Islet precursor cell (in vitro differentiated cells): Measurements from ENCODE around the gene PHKA2.
"Not testable (repeated sequence)": the region's sequence is repeated elsewhere in the genome, so short reads cannot be mapped to it uniquely, and the experiment has no call there.

Source experiments
- DNase-seq: peaks from one replicate; pipeline ENCODE4 v3.0.0-alpha.2; 2018

Gene PHKA2, protein sequence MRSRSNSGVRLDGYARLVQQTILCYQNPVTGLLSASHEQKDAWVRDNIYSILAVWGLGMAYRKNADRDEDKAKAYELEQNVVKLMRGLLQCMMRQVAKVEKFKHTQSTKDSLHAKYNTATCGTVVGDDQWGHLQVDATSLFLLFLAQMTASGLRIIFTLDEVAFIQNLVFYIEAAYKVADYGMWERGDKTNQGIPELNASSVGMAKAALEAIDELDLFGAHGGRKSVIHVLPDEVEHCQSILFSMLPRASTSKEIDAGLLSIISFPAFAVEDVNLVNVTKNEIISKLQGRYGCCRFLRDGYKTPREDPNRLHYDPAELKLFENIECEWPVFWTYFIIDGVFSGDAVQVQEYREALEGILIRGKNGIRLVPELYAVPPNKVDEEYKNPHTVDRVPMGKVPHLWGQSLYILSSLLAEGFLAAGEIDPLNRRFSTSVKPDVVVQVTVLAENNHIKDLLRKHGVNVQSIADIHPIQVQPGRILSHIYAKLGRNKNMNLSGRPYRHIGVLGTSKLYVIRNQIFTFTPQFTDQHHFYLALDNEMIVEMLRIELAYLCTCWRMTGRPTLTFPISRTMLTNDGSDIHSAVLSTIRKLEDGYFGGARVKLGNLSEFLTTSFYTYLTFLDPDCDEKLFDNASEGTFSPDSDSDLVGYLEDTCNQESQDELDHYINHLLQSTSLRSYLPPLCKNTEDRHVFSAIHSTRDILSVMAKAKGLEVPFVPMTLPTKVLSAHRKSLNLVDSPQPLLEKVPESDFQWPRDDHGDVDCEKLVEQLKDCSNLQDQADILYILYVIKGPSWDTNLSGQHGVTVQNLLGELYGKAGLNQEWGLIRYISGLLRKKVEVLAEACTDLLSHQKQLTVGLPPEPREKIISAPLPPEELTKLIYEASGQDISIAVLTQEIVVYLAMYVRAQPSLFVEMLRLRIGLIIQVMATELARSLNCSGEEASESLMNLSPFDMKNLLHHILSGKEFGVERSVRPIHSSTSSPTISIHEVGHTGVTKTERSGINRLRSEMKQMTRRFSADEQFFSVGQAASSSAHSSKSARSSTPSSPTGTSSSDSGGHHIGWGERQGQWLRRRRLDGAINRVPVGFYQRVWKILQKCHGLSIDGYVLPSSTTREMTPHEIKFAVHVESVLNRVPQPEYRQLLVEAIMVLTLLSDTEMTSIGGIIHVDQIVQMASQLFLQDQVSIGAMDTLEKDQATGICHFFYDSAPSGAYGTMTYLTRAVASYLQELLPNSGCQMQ

DNA sequence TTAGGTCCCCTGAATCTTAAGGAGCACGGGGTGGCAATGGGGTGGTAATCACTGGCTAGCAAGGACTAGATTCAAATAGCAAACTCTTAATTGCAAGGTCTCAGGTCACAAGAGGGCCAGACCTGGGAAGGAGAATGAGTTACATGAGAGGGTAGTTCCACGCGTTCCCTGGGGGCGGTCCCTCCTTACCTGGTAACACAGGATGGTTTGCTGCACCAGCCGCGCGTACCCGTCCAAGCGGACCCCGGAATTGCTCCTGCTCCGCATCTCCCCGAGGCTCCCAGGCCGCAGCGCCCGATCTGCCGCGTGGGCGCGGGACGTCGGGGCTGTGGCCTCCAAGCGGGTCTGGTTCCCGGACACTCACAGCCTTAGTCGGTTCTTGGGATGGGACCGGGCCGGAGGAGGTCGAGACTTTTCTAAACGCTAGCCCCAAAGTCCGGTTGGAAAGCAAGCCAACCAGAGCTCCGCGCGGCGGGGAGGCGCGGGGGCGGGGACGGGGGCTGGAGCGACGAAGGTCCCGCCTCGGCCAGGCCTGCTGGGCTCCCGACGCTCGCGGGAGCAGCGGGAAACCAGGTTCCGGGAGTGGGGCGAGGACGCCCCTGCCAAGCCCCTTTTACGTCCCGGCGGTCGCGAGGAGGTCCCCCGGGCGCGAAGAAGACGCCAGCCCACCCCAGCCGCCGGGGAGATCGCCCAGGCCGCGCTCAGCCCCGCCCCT lies at the start of gene PHKA2:
Gene PHKA2 (minus strand): TSS at position 449 of the 715 bp plus-strand sequence. CDS start 182 bp downstream, at position 267.
- DNase-seq: peak; percentile 79

DNA sequence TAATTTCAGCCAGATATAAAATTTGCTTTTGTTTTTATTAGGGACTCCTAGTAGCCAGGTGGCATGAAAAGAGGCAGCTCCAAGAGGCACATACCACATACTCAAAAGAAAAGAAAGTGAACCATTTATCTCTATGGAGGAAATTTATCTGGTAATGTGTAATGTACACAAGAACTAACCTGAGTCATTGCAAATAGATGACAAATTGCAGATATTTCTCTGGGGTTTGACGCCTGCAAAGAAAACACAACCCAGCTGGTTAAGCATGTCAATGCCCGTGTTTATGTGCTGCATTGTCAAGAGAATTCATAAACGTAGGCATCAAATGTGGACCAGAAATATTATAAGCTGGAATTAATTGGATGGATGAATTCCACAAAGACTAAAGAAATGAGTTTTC lies 46.9 kb upstream of the PHKA2 start:
- no peak for DNase-seq

DNA sequence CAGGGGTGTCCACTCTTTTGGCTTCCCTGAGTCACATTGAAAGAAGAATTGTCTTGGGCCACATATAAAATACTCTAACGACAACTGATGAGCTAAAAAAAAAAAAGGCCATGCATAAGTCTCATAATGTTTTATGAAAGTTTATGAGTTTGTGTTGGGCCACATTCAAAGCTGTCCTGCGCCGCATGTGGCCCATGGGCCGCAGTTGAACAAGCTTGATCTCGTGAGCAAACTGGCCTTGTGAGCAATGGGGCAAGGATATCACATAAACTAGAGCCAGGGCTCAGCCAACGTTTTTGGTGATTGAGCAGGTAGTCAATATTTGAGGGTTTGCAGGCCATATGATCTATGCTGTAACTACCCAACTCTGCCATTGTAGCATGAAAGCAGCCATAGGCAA lies 44.6 kb upstream of the PHKA2 start:
- no peak for DNase-seq

- DNase-seq: no peak
Observed at GRCh38 chrX:19024366-19024765, 40.5 kb upstream of the PHKA2 start.

DNA sequence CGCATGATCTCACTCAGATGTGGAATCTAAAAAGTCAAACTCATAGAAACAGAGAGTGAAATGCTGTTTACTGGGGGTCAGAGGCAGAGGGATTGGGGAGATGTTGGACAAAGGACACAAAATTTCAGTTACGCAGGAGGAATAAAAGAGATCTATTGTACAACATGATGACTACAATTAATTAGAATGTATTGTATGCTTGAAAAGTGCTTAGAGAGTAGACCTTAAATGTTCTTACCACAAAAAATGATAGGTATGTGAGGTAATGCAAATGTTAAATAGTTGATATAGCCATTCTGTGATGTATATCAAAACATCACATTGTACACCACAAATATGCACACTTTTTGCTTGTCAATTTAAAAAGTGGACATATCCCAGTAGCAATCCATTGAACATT lies 36.1 kb upstream of the PHKA2 start:
- no peak for DNase-seq

DNA sequence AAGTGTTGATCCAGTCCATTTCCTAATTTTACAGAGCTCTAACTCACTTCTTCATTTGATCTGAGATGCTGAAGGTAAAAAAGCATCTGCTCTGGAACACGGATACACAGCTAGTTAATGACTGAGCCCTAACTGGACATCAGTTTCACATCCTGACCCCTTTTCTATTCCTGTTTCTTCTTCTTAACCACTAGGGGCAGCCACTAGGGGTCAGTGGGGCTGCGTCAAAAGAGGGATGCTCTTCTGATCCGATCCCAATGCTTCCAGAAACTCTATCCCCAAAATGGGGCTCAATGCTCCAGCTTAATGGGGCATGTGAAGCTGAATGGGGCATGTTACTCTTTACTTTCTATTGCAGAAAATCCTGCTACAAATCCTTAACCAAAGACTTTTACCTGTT lies 33.4 kb upstream of the PHKA2 start:
- no peak for DNase-seq

DNA sequence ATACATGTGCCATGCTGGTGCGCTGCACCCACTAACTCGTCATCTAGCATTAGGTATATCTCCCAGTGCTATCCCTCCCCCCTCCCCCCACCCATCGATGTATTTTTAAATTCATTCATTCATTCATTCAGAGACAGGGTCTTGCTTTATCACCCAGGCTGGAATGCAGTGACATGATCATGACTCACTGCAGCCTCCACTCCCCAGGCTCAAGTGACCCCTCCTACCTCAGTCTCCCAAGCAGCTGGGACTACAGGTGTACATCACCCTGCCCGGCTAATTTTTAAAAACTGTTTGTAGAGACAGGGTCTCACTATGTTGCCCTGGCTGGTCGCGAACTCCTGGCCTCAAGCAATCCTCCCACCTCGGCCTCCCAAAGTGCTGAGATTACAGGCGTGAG lies 32.7 kb upstream of the PHKA2 start:
- DNase-seq: not testable (repeated sequence)

DNA sequence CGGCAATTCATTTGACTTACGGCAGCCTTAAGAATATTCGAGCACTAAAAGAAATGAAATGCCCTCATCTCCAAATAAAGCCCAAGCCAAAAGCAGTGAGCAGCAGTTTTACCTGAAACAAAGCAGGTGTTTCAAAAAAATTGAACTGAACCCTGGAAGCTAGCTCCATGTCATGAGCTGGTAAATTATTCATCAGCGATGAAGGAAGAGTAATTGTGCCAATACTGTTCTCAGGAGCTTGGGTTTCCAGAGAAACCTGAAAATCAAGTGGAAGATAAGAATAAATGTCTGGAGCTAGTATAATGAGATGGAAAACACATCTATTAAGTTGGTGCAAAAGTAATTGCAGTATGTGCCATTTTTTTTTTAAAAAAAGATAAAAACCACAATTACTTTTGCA lies 24.0 kb upstream of the PHKA2 start:
- DNase-seq: no peak

DNA sequence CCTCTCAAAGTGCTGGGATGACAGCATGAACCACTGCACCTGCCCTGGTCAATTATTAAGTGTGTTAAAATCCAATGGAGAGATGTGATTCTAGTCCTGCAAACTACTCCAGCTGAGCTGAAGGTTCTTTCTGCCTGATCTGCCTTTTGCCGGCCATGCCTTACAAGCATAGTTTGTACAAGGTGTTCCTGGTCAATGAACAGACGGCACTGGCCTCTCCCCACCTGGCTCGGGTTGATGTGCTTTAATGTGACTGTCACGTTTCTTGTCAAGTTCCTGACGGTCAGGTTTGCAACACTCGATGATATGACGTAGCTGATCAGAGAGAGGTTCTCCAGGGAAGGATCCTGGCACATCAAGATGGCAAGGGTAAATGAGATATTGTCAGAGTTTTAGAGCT lies 23.1 kb upstream of the PHKA2 start:
- DNase-seq: no peak

DNA sequence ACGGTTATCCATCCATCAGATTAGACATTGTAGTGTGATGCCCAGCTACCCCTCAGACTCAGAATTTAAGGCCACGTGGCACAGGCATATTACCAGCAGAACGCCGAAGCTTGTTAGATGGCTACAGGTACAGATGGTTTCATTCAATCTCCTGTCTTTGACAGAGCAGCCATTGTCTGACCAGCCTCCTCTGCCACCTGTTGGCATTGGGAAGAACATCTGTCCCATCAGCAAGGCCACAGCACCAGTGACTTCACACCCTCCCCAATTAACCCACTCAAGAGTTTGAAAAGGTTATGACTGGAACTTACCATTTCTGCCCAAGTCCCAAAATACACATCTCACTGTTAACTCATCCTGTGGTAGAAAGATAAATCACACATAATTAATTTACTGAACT lies 22.0 kb upstream of the PHKA2 start:
- DNase-seq: no peak

DNA sequence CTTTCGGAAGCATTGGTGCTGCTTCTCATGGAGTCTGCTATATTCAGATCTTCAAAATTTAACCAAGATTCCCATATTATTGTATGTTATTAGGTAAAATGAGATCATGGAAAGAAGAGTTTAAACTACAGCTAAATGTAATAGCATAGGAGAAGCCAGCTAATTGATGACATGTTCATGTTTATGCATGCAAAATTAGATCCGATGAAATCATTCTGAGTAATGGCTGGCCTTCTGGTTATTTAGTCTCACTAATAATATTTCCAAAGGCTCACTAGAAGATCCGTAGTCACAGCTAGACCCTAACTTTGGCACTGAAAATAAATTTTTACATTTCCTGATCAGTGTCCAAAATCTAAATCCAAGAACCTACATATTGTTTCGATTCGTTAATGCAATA lies 19.8 kb upstream of the PHKA2 start:
- no peak for DNase-seq

DNA sequence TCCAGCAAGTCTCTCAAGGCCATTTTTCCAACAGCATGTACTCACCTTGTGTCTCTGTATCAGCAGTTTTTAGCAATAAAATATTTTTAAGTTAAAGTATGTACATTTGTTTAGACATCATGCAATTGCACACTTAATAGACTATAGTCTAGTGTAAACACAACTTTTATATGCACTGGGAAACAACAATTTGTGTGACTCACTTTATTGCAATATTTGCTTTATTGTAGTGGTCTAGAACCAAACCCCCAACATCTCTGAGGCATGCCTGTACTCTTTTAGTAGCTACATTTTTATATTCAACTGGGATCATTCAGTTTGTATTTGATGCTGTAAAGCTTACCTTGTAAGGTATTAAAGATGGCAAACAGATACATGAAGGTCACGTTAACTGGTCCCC lies 14.7 kb upstream of the PHKA2 start:
- DNase-seq: no peak

- no peak for DNase-seq
Observed at GRCh38 chrX:18997916-18998315, 14.0 kb upstream of the PHKA2 start.

GRCh38 chrX:18996536-18996935 lies 12.6 kb upstream of the PHKA2 start:
- DNase-seq: no peak

DNA sequence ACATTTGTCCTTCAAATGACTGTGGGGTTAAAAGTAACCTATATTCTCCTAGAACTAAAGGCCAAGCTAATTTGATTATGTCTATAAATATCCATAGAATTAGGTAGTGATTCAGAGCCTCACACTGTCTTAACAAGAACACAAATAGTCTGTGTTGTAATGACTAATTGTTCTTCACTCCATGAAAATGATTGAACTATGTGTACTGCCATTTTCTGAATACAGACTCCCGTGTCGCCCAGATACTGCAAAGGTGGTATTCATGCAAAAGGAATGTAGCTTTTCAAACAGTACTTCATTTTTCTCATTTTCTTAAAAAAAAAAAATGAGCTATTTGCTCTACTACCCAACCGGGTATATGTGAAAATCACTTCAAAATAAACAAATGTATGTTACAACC lies 11.3 kb upstream of the PHKA2 start:
- DNase-seq: no peak

DNA sequence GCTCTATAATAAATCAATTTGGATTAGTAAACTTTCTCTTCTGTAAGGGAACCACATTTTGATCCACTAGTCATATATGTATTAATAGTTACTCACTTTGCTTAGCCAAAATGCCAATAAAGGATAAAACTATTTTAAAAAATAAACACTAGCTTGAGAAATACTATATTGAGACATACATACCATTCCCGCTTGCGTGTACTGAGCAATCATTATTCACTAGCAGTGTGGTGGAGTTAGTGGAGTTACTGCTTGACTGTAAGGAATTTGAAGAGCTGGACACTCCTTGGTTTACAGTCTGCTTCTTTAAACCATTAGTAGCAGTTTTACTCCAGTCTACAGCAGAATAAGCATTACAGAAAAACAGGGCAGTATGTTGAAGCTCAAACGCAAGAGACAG lies 10.8 kb upstream of the PHKA2 start:
- no peak for DNase-seq

DNA sequence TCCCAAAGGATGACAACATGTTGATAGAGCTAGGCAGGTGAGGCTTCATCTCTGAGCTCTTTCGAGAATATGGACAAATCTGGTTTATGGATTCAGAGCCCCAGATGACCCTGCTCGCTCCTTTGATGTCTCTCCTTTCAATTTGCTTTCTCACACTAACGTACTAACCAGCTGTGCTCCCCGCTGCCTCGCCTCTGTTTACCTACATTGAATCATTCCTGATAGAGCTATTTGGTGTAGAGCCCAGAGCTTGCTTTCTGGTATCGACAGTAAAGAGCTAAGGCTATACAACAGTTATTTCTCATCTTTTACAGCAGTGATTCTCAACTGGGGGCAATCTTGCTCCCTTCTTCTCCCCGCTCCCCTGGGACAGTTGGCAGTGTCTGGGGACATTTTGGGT lies 8.9 kb upstream of the PHKA2 start:
- DNase-seq: no peak

DNA sequence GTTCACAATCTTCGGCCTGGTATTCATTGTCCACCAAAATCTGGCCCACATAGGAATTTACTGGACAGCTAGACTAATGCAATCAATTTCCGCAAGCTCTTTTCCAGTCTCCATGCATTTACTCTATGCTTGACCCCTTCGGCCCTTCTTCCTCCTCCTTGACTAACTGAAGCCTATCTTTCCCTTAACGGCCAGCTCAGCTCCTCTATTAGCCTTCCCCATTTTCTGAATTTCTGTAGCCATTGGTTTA lies 1.2 kb upstream of the PHKA2 start:
- no peak for DNase-seq

- DNase-seq: peak; percentile 86
Observed at GRCh38 chrX:18984381-18985185, 669 bp upstream of the PHKA2 start.

DNA sequence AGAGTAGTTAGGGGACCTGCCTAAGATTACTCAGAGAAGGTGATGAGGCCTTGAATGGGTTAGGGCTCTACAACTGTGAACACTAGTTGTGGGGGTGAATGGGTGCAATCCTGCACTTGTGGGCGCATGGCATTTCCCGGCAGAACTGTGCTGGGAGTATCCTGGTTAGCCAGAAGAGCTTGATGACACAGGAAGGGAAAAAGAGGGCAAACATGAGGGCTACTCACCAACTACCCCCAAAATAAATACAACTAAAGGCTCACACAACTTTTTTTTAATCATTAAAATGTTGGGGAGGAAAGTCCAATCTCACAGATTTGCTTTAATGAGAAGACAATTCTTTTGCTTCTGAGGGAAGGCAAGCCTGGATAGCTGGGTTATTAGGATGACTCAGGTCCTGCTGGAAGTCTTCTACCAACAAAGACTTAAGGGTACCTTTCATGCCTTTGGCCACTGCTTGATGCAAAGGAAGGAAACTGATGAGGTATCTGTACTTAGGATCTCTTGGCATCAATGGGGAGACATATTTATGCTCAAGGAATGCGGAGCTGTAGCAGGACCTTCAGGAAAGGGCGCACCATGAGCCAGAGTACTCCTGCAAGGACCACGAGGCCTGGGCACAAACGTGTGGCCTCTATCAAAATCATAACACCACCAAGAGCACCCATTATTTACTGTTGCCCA lies 2.6 kb downstream of the PHKA2 start:
- DNase-seq: no peak

DNA sequence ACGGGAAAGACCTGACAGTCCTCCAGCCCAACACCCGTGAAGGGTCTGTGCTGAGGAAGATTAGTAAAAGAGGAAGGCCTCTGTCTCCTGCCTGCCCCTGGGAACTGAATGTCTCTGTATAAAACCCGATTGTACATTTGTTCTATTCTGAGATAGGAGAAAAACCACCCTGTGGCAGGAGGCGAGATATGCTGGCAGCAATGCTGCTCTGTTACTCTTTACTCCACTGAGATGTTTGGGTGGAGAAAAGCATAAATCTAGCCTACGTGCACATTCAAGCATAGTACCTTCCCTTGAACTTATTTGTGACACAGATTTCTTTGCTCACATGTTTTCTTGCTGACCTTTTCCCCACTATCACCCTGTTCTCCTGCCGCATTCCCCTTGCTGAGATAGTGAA lies 3.7 kb downstream of the PHKA2 start:
- not testable (repeated sequence) for DNase-seq

- no peak for DNase-seq
Observed at GRCh38 chrX:18974993-18975392, 8.9 kb downstream of the PHKA2 start.
